GM21619 (cell line): ENCODE results near the gene KCNK4.
"Not testable (repeated sequence)": the region's sequence is repeated elsewhere in the genome, so short reads cannot be mapped to it uniquely, and the experiment has no call there.

Experiments
- ATAC-seq: cut with Tn5 transposase; IDR thresholded peaks from one replicate; pipeline ENCODE4 v1.9.1; 2021; ENCODE audit not compliant: unreplicated experiment

KCNK4 gene

DNA sequence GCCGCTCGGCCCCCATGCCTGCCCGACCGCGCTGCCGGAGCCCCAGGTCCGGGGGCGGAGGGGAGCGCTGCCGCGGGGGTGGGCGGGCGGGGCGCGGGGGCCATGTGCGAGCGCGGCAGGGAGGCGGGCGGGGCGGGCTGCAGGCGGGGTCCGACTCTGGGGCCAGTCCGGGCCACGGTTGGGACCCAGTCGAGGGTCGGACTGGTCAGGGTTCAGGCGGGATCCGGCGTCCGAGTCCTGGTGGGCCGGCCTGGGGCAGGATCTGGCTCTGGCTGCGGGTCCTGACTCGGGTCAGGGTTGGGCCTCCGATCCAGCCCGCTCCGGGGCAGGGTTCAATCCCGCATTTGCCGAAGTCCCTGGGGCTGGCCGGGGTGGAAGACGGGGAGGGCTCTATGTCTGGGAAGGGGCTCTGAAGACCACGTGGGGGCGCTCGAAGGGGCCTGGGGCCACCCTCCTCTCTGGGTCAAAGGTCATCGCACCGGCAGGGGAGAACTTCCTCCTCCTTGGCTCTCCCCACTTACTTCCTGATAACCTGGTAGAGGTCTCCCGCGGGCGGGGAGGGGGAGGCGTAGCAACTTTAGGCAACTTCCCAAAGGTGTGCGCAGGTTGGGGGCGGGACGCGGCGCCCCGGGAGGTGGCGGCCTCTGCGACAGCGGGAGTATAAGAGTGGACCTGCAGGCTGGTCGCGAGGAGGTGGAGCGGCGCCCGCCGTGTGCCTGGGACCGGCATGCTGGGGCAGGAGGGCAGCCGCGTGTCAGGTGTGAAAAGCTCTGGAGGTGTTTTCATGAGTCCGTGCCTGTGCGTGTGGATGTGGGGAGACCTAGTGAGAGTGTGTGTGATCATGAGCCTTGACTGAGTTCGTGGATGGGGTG is 14.8 kb downstream of the KCNK4 start:
- peak; percentile 28 for ATAC-seq

DNA sequence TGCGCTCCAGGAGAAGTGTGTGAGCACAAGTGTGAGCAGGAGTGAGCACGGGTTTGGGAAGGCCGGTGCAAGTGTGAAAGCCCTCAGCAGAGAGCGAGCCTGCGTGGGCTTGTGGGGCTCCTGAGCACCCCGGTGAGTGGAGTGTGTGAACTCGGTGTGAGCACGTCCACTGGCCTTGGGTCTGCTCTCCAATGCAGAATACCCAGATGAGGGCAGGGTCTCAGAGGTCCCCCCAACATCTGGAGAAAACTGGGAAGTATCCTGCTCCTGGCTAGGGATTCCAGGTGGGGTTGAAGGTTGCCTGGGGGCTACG is 15.4 kb downstream of the KCNK4 start:
- no peak for ATAC-seq

DNA sequence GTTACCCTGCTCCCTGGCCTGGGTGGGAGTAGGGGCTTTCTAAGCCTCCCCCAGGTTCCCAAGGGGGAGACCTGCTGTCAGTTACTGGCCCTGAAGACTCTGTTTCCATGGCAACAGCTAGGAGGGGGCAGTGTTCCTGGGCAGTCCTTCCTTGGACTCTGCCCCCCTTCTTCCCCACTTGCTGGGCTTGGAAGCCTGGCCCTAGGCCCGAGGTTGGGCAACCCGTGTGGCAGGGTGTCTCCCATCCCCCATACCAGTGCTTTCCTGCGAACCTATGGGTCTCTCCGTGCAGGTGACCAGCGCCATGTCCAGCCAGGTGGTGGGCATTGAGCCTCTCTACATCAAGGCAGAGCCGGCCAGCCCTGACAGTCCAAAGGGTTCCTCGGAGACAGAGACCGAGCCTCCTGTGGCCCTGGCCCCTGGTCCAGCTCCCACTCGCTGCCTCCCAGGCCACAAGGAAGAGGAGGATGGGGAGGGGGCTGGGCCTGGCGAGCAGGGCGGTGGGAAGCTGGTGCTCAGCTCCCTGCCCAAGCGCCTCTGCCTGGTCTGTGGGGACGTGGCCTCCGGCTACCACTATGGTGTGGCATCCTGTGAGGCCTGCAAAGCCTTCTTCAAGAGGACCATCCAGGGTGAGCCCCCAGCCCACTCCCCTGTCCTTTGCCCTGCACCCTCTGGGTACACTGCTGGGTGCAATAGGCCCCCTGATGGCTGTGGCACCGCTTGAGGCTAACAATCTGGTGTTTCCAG is 15.9 kb downstream of the KCNK4 start:
- no peak for ATAC-seq

DNA sequence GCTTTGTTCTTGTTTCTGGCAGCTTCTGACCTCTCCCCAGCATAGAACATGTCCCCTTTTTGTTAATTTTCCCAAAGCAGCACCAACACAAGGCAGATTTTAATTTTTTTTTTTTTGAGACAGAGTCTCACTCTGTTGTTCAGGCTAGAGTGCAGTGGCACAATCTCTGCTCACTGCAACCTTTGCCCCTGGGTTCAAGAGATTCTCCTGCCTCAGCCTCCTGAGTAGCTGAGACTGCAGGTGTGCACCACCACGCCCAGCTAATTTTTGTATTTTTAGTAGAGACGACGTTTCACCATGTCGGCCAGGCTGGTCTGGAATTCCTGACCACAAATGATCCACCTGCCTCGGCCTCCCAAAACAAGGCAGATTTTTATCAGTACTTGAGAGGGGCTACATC is 16.7 kb downstream of the KCNK4 start:
- ATAC-seq, result not testable (repeated sequence)

DNA sequence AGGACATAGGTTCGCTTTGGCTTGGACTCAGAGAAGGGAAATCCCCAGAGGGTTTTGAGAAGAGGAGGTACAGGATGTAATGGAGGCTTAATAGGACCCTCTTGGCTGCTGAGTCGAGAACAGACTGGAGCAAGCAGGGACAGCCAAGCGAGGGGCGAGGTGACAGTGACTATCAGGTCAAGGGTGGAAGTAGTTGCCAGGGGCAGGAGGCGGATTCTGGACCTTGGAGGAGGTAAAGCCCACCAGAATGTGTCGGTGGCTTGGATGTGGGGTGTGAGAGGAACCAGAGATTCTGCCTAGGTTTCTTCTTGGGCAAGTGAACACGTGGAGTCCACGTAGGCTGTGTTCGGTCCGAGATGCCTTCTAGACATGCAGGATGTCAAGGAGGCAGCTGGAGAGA is 21.8 kb downstream of the KCNK4 start:
- ATAC-seq, result no peak

DNA sequence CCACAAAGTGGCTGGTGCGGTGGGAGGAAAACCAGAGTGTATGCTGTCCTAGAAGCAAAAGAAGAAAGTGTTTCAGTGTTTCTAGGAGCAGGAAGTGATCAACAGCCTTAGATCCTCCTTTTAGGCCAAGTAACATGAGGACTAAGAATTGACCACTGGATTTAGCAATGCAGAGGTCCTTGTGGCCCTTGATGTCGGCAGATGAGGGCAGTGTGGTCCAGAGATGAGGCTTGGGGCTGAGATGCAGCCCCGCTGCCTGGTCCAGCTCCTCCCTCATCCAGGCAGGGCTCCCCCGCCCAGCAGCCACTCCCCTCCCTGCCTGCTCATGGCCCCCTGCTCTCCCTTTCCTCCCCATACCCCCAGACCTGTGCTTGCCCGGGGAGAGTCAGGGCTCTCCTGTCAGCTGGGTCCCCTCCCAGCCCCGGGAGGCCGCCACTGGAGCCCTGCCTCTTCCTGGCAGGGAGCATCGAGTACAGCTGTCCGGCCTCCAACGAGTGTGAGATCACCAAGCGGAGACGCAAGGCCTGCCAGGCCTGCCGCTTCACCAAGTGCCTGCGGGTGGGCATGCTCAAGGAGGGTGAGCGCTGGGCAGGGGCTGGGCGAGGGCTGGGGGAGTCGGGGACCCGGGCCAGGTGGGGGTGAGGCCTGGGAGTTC is 22.5 kb downstream of the KCNK4 start:
- no peak for ATAC-seq

DNA sequence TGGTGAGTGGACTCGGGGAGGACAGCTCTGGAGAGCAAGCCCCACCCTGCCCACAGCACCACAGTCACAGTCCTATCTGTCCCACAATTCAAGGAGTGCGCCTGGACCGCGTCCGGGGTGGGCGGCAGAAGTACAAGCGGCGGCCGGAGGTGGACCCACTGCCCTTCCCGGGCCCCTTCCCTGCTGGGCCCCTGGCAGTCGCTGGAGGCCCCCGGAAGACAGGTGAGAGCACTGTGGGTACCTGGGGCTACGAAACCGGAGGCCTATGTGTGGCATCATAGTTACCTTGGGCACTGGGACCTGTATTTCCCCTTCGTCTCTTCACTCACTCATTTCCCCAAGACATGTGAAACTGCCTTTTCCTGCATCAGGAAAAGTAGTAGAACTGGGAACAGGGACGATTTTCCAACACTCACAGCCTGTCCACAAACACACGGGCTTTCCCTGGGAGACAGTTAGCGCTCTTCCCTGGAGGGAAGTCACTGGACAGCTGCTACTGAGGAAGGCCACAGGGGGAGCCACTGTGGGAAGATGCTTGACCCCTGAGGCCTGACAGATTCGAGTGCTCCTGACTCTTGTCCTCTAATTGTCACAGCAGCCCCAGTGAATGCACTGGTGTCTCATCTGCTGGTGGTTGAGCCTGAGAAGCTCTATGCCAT is 23.2 kb downstream of the KCNK4 start:
- ATAC-seq, result no peak

DNA sequence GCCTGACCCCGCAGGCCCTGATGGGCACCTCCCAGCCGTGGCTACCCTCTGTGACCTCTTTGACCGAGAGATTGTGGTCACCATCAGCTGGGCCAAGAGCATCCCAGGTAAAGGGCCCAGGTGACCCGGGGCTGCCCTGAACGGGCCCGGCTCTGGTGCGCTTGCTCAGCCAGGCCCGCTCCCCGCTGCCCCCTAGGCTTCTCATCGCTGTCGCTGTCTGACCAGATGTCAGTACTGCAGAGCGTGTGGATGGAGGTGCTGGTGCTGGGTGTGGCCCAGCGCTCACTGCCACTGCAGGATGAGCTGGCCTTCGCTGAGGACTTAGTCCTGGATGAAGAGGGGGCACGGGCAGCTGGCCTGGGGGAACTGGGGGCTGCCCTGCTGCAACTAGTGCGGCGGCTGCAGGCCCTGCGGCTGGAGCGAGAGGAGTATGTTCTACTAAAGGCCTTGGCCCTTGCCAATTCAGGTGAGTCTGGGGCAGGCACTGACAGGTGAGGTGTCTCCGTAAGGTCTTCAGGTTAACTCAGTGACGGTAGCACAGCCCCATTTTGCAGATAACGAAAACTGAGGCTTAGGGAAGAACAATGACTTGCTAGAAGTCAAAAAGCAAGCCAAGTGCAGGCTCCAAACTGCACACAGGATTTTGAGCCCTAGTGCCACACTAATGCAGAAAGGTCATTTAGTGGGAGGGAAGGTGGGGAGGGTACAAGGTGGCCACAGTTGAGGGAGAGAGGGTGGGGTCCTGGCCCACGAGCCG is 23.9 kb downstream of the KCNK4 start:
- no peak for ATAC-seq

DNA sequence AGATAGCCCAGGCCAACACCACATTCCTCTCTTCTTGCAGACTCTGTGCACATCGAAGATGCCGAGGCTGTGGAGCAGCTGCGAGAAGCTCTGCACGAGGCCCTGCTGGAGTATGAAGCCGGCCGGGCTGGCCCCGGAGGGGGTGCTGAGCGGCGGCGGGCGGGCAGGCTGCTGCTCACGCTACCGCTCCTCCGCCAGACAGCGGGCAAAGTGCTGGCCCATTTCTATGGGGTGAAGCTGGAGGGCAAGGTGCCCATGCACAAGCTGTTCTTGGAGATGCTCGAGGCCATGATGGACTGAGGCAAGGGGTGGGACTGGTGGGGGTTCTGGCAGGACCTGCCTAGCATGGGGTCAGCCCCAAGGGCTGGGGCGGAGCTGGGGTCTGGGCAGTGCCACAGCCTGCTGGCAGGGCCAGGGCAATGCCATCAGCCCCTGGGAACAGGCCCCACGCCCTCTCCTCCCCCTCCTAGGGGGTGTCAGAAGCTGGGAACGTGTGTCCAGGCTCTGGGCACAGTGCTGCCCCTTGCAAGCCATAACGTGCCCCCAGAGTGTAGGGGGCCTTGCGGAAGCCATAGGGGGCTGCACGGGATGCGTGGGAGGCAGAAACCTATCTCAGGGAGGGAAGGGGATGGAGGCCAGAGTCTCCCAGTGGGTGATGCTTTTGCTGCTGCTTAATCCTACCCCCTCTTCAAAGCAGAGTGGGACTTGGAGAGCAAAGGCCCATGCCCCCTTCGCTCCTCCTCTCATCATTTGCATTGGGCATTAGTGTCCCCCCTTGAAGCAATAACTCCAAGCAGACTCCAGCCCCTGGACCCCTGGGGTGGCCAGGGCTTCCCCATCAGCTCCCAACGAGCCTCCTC is 24.8 kb downstream of the KCNK4 start:
- not testable (repeated sequence) for ATAC-seq

DNA sequence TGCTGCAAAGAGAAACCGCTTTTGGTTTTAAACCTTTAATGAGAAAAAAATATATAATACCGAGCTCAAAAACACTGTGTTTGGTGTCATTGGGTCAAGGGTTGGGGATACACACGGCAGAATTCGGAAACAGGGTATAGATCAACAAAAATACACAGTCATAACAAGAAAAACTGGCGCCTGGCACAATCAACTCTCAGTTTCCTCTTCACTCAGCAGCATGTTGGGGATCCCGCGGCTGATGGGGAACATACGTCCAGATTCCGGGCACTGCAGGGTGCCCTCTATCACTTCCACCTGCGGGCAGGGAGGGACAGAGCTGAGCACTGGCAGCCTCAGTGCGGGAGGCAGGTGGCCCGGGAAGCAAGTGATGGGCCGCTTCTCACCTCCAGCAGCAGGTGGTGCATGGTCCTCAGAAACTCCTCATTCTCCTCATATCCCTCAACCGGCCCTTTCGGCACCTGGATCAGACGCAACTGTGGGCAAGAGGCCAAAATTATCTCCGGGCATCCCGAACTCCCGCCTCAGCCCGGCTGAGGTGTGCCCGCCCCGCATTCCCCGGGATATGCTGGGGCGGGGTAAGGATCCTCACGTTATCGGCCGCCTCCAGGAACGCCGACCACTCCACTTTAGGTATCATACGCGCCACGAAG is 25.7 kb downstream of the KCNK4 start:
- peak; percentile 2 for ATAC-seq

DNA sequence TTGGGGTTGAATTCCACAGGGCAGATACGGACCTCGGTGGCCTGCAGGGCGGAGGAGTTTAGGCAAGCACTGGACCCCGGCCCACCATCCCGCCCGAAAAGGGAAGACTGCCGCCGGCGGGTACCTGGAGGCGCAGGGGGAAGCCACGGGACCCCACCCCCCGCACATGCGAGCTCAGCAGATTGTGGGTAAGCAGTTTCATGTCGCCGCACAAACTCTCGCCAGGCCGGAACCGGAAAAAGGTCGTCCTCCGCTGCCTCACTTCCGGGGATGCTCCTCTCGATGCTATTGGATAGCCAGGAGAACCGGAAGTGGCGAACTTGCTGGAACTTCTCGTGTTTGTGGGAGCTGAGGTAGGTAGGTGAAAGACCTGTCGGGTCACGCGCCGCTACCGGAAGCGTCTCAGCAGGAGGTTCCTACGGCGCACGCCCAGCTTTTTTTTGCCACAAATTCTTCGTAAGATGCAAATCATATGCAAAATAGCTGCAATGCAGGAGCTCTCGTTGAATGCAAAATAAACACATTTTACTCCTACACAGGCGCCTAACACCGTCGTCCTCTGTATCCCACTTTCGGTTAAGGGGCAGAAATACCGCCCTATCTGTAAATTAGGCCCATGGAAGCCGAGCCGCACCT is 26.3 kb downstream of the KCNK4 start, which contains the start of gene TRMT112:
Gene TRMT112, minus strand, starts transcription at position 235 of the 636 bp plus-strand sequence. Its CDS starts 33 bp downstream, at position 202.
- ATAC-seq, result peak; percentile 53

DNA sequence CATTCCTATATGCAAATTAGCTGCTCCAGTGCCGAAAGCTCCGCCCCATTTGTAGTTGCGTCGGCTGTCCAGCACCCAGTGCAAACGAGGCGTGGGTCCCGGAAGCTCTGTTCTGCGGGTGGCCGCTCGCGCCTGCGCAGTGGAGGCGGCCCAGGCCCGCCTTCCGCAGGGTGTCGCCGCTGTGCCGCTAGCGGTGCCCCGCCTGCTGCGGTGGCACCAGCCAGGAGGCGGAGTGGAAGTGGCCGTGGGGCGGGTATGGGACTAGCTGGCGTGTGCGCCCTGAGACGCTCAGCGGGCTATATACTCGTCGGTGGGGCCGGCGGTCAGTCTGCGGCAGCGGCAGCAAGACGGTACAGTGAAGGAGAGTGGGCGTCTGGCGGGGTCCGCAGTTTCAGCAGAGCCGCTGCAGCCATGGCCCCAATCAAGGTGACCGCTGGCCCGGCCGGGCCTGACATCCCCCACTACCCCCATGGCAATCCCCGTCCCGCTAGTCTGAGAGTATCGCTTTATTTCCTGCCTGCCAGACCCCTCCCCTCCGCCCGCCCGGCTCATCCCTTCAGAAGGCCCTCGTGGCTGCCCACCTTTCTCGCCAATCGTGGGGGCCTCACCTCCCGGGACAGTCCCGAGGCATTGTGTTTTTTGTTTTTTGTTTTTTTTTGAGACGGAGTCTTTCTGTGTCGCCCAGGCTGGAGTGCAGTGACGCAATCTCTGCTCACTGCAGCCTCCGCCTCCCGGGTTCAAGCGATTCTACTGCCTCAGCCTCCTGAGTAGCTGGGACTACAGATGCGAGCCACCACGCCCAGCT is 27.1 kb downstream of the KCNK4 start, which contains the start of gene PRDX5:
Gene PRDX5, plus strand, starts transcription at position 161 of the 805 bp plus-strand sequence. Its CDS starts 95 bp downstream, at position 256.
- ATAC-seq, result peak; percentile 55

DNA sequence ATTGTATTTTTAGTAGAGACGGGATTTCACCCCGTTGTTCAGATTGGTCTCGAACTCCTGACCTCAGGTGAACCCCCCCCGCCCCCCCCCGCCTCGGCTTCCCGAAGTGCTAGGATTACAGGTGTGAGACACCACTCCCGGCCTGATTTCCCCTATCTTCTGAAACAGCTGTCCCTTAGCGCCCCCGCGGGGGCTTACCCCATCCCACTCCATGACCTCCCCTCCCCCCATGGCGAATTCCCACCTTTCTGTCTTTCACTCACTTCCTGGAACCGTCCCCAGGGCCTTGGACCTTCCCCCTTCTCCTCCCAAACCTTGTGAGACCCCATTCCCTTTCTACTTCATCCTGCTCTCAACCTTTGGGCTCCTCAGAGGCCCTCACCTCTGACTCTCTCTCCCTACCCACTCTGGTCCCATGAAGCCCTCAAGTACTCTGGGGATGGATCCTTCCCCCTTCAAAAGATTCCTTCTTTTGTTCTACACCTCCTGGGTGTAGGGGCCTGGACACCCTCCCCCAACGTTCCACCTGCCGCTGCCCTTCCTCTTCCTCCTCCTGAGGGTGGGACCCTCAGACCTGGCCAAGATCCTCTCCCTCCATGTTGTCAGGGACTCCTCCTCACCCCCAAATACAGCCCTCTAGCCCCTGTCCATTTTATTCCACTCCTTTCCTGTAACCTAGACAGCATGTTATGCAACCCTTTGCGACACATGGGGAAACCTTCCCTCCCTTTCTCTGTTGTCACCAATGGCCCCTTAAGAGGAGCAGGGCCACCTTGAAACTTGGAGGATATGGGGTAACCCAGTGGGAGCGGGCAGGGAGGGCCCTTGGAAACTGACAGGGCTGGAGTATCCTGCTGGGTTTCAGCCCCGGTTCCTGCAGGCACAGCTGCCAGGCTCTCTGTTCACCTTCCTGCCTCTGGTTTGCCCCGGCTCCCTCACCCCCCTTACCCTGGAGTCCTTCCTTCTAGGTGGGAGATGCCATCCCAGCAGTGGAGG is 28.0 kb downstream of the KCNK4 start:
- ATAC-seq, result no peak

DNA sequence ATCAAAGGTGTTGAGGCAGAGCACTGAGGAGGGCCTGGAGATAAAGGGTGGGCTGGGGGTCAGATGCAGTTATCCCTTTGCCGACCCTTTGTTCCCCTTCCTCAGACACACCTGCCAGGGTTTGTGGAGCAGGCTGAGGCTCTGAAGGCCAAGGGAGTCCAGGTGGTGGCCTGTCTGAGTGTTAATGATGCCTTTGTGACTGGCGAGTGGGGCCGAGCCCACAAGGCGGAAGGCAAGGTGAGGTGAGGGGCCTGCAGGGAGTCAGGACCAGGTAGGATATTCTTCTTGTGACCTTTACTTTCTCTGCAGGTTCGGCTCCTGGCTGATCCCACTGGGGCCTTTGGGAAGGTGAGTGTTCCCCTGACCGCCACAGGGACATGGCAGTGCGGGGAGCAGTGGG is 29.5 kb downstream of the KCNK4 start:
- ATAC-seq, result no peak

DNA sequence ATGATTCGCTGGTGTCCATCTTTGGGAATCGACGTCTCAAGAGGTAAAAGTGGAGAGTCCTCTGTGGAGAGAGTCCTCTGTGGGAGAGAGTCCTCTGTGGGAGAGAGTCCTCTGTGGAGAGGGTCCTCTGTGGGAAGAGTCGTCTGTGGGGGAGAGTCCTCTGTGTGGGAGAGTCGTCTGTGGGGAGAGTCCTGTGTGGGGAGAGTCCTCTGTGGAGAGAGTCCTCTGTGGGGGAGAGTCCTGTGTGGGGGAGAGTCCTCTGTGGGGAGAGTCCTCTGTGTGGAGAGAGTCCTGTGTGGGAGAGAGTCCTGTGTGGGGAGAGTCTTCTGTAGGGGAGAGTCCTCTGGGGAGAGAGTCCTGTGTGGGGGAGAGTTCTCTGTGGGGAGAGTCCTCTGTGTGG is 29.9 kb downstream of the KCNK4 start:
- ATAC-seq, result no peak

DNA sequence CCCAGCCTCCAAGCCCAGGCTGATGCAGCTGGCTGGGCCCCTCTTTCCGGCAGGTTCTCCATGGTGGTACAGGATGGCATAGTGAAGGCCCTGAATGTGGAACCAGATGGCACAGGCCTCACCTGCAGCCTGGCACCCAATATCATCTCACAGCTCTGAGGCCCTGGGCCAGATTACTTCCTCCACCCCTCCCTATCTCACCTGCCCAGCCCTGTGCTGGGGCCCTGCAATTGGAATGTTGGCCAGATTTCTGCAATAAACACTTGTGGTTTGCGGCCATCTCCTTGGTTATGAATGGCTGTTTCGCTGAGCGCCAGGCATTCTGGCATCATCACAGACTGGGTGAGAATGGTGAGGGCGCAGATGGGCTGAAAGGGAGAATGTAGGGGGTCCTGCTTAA is 30.4 kb downstream of the KCNK4 start:
- ATAC-seq, result no peak

DNA sequence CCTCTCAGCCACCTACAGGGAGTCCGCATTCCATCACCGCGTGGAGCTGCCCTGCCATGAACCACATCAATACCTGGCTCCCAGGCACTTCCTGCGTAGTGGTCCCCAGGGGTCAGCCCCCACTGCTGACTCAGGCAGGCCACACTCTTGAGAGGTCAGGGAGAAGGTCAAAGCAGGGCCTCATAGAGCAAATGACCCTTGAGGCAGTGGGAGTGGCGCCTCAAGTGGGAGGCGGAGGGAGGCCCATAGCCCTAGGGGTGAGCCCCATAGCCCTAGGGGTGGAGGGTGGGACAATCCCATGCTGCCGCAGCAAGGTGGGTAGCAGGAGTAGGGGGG is 31.8 kb downstream of the KCNK4 start:
- no peak for ATAC-seq
